Chondrocyte (in vitro differentiated cells): ENCODE measurements around the gene ZNF208. TPM values are rescaled to one million over a fixed set of nuclear protein-coding genes. Genes with fewer than 3 reads are reported as not detected.
A peak's percentile ranks its signal among the peaks of the same experiment; 100 is the strongest.

Source experiments
- DNase-seq: peaks from one replicate; pipeline ENCODE4 v3.0.0; 2021; ENCODE audit warnings: mixed read lengths, low spot score
- H3K27ac Mint-ChIP-seq: one replicate; pipeline ENCODE4 v1.8.0; 2021; ENCODE audit warnings: mild to moderate bottlenecking, moderate library complexity, mixed read lengths; ENCODE audit not compliant: unreplicated experiment
- H3K27me3 Mint-ChIP-seq: 2 replicates; pipeline ENCODE4 v1.8.0; 2021; ENCODE audit warnings: low read depth, mixed read lengths
- H3K36me3 Mint-ChIP-seq: 2 replicates; pipeline ENCODE4 v1.8.0; 2021; ENCODE audit warnings: low read depth, mixed read lengths
- H3K4me1 Mint-ChIP-seq: 2 replicates; pipeline ENCODE4 v1.8.0; 2021; ENCODE audit warnings: low read depth, mild to moderate bottlenecking, mixed read lengths
- H3K4me3 Mint-ChIP-seq: one replicate; pipeline ENCODE4 v1.8.0; 2021; ENCODE audit warnings: mild to moderate bottlenecking, moderate library complexity, mixed read lengths; ENCODE audit not compliant: unreplicated experiment
- H3K9me3 Mint-ChIP-seq: 2 replicates; pipeline ENCODE4 v1.8.0; 2021; ENCODE audit warnings: low read depth, mixed read lengths
- total RNA-seq: library from RNA; stranded (reverse); gene quantifications from 3 replicates; pipeline ENCODE4 v1.2.1, GENCODE V29; 2021
- TF ChIP-seq, protein P1 (sequence below): fragments of 200-600 bp; sonication (generic); IDR thresholded peaks from 2 replicates; pipeline ENCODE4 v1.5.0; 2021; ENCODE audit warnings: antibody characterized with exemption, mild to moderate bottlenecking, moderate library complexity

ZNF208 gene
- total RNA-seq, 1 donor from 2014 or later = not detected

DNA sequence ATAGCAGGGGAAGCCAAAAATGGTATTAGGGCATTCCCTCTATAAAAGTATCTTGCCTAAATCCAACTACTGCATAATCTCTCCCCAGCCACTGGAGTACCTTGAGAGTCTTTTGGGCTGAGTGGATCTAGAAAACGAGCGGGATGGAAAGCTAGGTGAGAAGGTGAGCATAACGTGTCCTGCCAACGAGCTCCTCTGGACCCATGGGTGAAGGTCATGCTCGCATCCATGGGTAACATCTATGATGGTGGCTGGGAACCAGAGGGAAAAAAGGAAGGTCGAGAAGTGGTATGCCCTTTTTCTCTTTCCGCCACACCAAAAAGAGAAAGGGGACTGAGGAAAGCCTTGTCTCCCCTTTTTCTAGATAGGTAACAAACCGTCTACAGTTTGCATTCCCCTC is 63.0 kb downstream of the ZNF208 start:
- H3K27ac Mint-ChIP-seq = no peak overlapping the region
- H3K27me3 Mint-ChIP-seq = no peaks in the 10 kb centered on the region
- no peak for DNase-seq
- H3K36me3 Mint-ChIP-seq = peaks cover 3% of the 10 kb centered on the region
- peaks cover 62% of the 10 kb centered on the region for H3K9me3 Mint-ChIP-seq
- no peak overlapping the region for H3K4me3 Mint-ChIP-seq
- H3K4me1 Mint-ChIP-seq = no peaks in the 10 kb centered on the region
- TF ChIP-seq, protein P1, sequence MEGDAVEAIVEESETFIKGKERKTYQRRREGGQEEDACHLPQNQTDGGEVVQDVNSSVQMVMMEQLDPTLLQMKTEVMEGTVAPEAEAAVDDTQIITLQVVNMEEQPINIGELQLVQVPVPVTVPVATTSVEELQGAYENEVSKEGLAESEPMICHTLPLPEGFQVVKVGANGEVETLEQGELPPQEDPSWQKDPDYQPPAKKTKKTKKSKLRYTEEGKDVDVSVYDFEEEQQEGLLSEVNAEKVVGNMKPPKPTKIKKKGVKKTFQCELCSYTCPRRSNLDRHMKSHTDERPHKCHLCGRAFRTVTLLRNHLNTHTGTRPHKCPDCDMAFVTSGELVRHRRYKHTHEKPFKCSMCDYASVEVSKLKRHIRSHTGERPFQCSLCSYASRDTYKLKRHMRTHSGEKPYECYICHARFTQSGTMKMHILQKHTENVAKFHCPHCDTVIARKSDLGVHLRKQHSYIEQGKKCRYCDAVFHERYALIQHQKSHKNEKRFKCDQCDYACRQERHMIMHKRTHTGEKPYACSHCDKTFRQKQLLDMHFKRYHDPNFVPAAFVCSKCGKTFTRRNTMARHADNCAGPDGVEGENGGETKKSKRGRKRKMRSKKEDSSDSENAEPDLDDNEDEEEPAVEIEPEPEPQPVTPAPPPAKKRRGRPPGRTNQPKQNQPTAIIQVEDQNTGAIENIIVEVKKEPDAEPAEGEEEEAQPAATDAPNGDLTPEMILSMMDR = no peak

GRCh38 chr19:21940684-21941083 is 70.1 kb downstream of the ZNF208 start:
- no peak overlapping the region for H3K4me3 Mint-ChIP-seq

GRCh38 chr19:21934593-21934992 is 76.2 kb downstream of the ZNF208 start:
- no peaks in the 10 kb centered on the region for H3K4me1 Mint-ChIP-seq
- no peak overlapping the region for H3K4me3 Mint-ChIP-seq
- H3K9me3 Mint-ChIP-seq = peaks cover 79% of the 10 kb centered on the region
- TF ChIP-seq, protein P1 = no peak
- DNase-seq = no peak
- no peak overlapping the region for H3K27ac Mint-ChIP-seq
- no peaks in the 10 kb centered on the region for H3K36me3 Mint-ChIP-seq
- H3K27me3 Mint-ChIP-seq = no peaks in the 10 kb centered on the region

More at GRCh38 chr19:21940684-21941083, 70.1 kb downstream of the ZNF208 start:
- Mint-ChIP-seq H3K27ac (no peak overlapping the region), H3K9me3 (peaks cover 65% of the 10 kb centered on the region), H3K27me3 (no peaks in the 10 kb centered on the region), H3K36me3 (no peaks in the 10 kb centered on the region), H3K4me1 (no peaks in the 10 kb centered on the region)
- DNase-seq = peak; percentile 65
- TF ChIP-seq, protein P1 = no peak

GRCh38 chr19:21934131-21934530 is 76.6 kb downstream of the ZNF208 start:
- no peaks in the 10 kb centered on the region for H3K4me1 Mint-ChIP-seq
- H3K4me3 Mint-ChIP-seq = no peak overlapping the region
- DNase-seq = no peak
- H3K9me3 Mint-ChIP-seq = peaks cover 82% of the 10 kb centered on the region
- TF ChIP-seq, protein P1 = no peak
- H3K27me3 Mint-ChIP-seq = no peaks in the 10 kb centered on the region
- no peak overlapping the region for H3K27ac Mint-ChIP-seq
- no peaks in the 10 kb centered on the region for H3K36me3 Mint-ChIP-seq

DNA sequence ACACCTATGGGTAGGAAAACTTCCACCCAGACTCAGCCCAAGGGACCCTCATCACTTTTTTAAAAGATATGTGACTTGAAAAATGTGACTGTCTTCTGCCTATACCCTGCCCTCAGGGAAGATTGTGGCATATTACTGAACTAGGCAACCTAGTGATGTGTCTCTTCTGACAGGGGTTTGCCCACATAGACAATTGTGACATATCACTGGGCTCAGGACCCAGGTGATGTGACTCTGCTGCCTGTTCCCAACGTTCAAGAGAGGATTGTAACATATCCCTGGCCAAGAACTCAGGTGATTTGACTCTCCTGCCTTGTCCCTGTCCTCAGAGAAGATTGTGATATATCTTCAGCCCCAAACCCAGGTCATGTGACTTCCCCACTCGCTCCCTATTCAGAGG is 88.5 kb downstream of the ZNF208 start:
- Mint-ChIP-seq H3K4me1 (no peaks in the 10 kb centered on the region), H3K27ac (no peak overlapping the region), H3K4me3 (no peak overlapping the region), H3K36me3 (no peaks in the 10 kb centered on the region), H3K27me3 (no peaks in the 10 kb centered on the region), H3K9me3 (peaks cover 77% of the 10 kb centered on the region)
- DNase-seq = no peak
- TF ChIP-seq, protein P1 = no peak
